ENCODE results near the gene MBD5.

DNA sequence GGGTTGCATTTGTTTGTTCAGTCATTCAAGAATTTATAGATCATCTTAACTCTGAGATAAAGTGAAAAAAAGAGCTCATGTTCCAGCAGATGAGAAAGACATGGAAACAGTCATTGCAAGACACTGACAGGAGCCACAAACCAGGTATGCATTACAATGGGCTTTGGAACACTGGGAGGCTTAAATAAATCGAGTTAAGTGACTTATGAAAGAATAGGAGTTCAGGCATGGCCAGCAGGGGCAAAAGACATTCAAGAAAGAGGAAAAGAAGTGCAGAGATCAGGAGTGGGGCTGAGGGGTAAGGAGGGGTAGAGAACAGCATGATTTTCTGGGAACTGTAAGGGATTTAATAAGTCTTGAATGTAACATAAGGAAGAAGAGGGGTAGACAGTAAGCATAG lies 502.4 kb downstream of the MBD5 start:
- TF ChIP-seq POLR2A (IDR thresholded peaks at IDR 0.05): no peak
- TF ChIP-seq, protein P1, sequence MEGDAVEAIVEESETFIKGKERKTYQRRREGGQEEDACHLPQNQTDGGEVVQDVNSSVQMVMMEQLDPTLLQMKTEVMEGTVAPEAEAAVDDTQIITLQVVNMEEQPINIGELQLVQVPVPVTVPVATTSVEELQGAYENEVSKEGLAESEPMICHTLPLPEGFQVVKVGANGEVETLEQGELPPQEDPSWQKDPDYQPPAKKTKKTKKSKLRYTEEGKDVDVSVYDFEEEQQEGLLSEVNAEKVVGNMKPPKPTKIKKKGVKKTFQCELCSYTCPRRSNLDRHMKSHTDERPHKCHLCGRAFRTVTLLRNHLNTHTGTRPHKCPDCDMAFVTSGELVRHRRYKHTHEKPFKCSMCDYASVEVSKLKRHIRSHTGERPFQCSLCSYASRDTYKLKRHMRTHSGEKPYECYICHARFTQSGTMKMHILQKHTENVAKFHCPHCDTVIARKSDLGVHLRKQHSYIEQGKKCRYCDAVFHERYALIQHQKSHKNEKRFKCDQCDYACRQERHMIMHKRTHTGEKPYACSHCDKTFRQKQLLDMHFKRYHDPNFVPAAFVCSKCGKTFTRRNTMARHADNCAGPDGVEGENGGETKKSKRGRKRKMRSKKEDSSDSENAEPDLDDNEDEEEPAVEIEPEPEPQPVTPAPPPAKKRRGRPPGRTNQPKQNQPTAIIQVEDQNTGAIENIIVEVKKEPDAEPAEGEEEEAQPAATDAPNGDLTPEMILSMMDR (IDR thresholded peaks at IDR 0.05): no peak
